K562 (cell line): ENCODE data around the gene LAMA3. TPM values are rescaled to one million over a fixed set of nuclear protein-coding genes. Genes with fewer than 3 reads are reported as not detected.

Experiments used
- ATAC-seq: fragments of 200-7000 bp; cut with Tn5 transposase; 3 replicates; pipeline ENCODE4 v1.9.1; 2020; ENCODE audit warnings: moderate library complexity
- BruUV-seq: library from RNA; stranded (reverse); fragments of 400-500 nt; replicated peaks from 2 replicates; lab custom pipeline; 2021; lab: Mats Ljungman, UMichigan
- CTCF ChIA-PET: fragments of 300-600 bp; formaldehyde crosslinking; extraction: SDS; loops from one replicate; lab custom pipeline; 2021; ENCODE audit warnings: low intra/inter-chr PET ratio; lab: Yijun Ruan, JAX
- POLR2A ChIA-PET: fragments of 300-600, 350-650 bp; sonication (Branson Sonifier 250); formaldehyde crosslinking; extraction: SDS; loops from one replicate; lab custom pipeline; 2021; ENCODE audit warnings: antibody characterized with exemption, inconsistent platforms; lab: Yijun Ruan, JAX
- DNase-seq, 4 experiments: peaks; one replicate each; pipeline versions ENCODE4 v3.0.0 to v3.0.0-alpha.2; 2011 to 2018; ENCODE audit warnings: low spot score in 3 of 4, mixed read lengths in 3 of 4; ENCODE audit errors: extremely low read depth in 1 of 4
- FAIRE-seq: peaks from 2 replicates; lab custom pipeline; 2011; peaks lifted over from hg19 to GRCh38; lab: Jason Lieb, UNC
- H2AFZ ChIP-seq: 2 replicates; pipeline ENCODE4 v1.6.0; 2011; ENCODE audit warnings: low read depth, low read length, control low read depth, inconsistent platforms
- H3K27ac ChIP-seq: fragments of 200-600 bp; 3 replicates; pipeline ENCODE4 v1.8.0; 2011; ENCODE audit warnings: low read depth, mild to moderate bottlenecking, control low read depth, inconsistent platforms, low read length, moderate library complexity, mixed read lengths; ENCODE audit errors: extremely low read depth
- H3K27me3 ChIP-seq, 2 experiments: fragments of 300-600 bp in 1 of 2; 2 replicates in 1 of 2; 3 replicates in 1 of 2; pipeline versions ENCODE4 v1.6.0 to v1.8.0; 2011; ENCODE audit warnings: inconsistent platforms in 2 of 2, low read length in 2 of 2, mild to moderate bottlenecking in 1 of 2, mixed read lengths in 1 of 2, moderate library complexity in 1 of 2; ENCODE audit not compliant: control insufficient read depth in 2 of 2, insufficient read depth in 2 of 2
- H3K36me3 ChIP-seq: fragments of 300-600 bp; 3 replicates; pipeline ENCODE4 v1.8.0; 2011; ENCODE audit warnings: mild to moderate bottlenecking, low read length, inconsistent platforms; ENCODE audit not compliant: control insufficient read depth, insufficient read depth
- H3K4me1 ChIP-seq, 2 experiments: fragments of 200-600 bp in 1 of 2; replicated peaks in 1 of 2; 2 replicates in 1 of 2; 3 replicates in 1 of 2; pipeline versions ENCODE4 v1.5.1 to v1.8.0; 2011; ENCODE audit warnings: inconsistent platforms in 2 of 2, low read length in 2 of 2, mild to moderate bottlenecking in 1 of 2, mixed read lengths in 1 of 2, moderate library complexity in 1 of 2; ENCODE audit not compliant: control insufficient read depth in 2 of 2, insufficient read depth in 2 of 2
- H3K4me2 ChIP-seq: 2 replicates; pipeline ENCODE4 v1.6.1; 2011; ENCODE audit warnings: low read length, control low read depth, inconsistent platforms, mixed read lengths; ENCODE audit not compliant: insufficient read depth
- H3K4me3 ChIP-seq: fragments of 200-600 bp; sonication (generic), shearing (Covaris generic); 2 replicates; pipeline ENCODE4 v1.5.1; 2016; ENCODE audit warnings: control low read depth, inconsistent platforms
- H3K79me2 ChIP-seq: fragments of 200-600 bp; 3 replicates; pipeline ENCODE4 v1.8.0; 2011; ENCODE audit warnings: low read length, inconsistent platforms; ENCODE audit not compliant: control insufficient read depth, insufficient read depth
- H3K9ac ChIP-seq, 2 experiments: 2 replicates each; pipeline versions ENCODE4 v1.6.0 to v1.6.1; 2011; ENCODE audit warnings: low read depth in 2 of 2, low read length in 2 of 2, control low read depth in 1 of 2, inconsistent platforms in 1 of 2, mild to moderate bottlenecking in 1 of 2, mixed read lengths in 1 of 2; ENCODE audit not compliant: insufficient read depth in 1 of 2
- H3K9me1 ChIP-seq: one replicate; pipeline ENCODE4 v1.6.0; 2011; ENCODE audit warnings: inconsistent platforms, mild to moderate bottlenecking, low read length, moderate library complexity; ENCODE audit not compliant: control insufficient read depth, insufficient read depth
- H3K9me3 ChIP-seq: replicated peaks from 2 replicates; pipeline ENCODE4 v1.5.1; 2011; ENCODE audit warnings: low read depth, low read length, inconsistent platforms; ENCODE audit not compliant: control insufficient read depth, insufficient read depth
- H4K20me1 ChIP-seq: replicated peaks from 2 replicates; pipeline ENCODE4 v1.6.1; 2011; ENCODE audit warnings: low read length, inconsistent platforms, mixed read lengths; ENCODE audit not compliant: control insufficient read depth, insufficient read depth
- DNMT1 ChIP-seq: fragments of 450-650 bp; IDR thresholded peaks from 2 replicates; pipeline ENCODE4 v1.6.1; 2016; ENCODE audit warnings: antibody characterized with exemption, mild to moderate bottlenecking
- HNRNPLL ChIP-seq: fragments of 200-400 bp; formaldehyde crosslinking; IDR thresholded peaks from 2 replicates; pipeline ENCODE4 v1.6.1; 2017; ENCODE audit warnings: low read length, low read depth, mild to moderate bottlenecking; ENCODE audit not compliant: poor library complexity, severe bottlenecking
- SIN3A ChIP-seq, 2 experiments: fragments of 150-350 bp in 1 of 2; IDR thresholded peaks; 2 replicates each; pipeline ENCODE4 v1.6.1; 2011 to 2016; ENCODE audit warnings: borderline replicate concordance in 2 of 2, low read depth in 2 of 2, low read length in 2 of 2, mild to moderate bottlenecking in 2 of 2, moderate library complexity in 2 of 2; ENCODE audit not compliant: control insufficient read depth in 1 of 2
- ZNF785 ChIP-seq: fragments of 250-450 bp; sonication (Bioruptor Pico); IDR thresholded peaks from 2 replicates; pipeline ENCODE4 v1.4.0; 2020; ENCODE audit warnings: mild to moderate bottlenecking
- WGBS: fragments of 100-300 bp; shearing (Covaris generic); methylation state at CpG from one replicate; pipeline ENCODE4 v1.1.6; 2016; ENCODE audit warnings: low coverage, mixed read lengths; ENCODE audit not compliant: insufficient coverage; ENCODE audit errors: missing lambda C conversion rate; 5-methylcytosine and 5-hydroxymethylcytosine counted together
- in situ Hi-C: fragments of 300-500 bp; cut with MboI; formaldehyde crosslinking; loops from 4 replicates; pipeline ENCODE4 v1.15.0; 2018; ENCODE audit warnings: inconsistent platforms, mixed read lengths
- intact Hi-C: fragments of 100-400 bp; cut with micrococcal nuclease; formaldehyde crosslinking; loops from 2 replicates; pipeline ENCODE4 v1.14.2; 2022
- polyA plus RNA-seq, 8 experiments: library from polyadenylated mRNA; depleted of rRNA in 4 of 8; stranded (reverse) in 5 of 8; unstranded in 3 of 8; fragments of >200 nt; fragmentation: Nextera tagmentation in 2 of 8; fragmentation: Illumina TruSeq in 1 of 8; extraction: Ambion mirVana in 2 of 8; extraction: Trizol in 1 of 8; gene quantifications; 2 replicates each; pipeline versions ENCODE4 v1.2.1 to v1.2.3, GENCODE V29; 2011 to 2014; ENCODE audit warnings: inconsistent platforms in 1 of 8, missing spikeins in 1 of 8
- total RNA-seq, 7 experiments: library from RNA; depleted of rRNA in 6 of 7; stranded (reverse); fragments of >200 nt in 6 of 7; fragmentation: Illumina TruSeq in 2 of 7; extraction: Trizol in 2 of 7; gene quantifications; 2 replicates each; pipeline versions ENCODE4 v1.2.1 to v1.2.3, GENCODE V29; 2011 to 2021; ENCODE audit warnings: low replicate concordance in 1 of 7
- TF ChIP-seq, protein P1 (sequence below): sonication (generic); formaldehyde crosslinking; IDR thresholded peaks from 2 replicates; pipeline ENCODE4 v1.8.0; 2023; ENCODE audit warnings: missing genetic modification reagents, mild to moderate bottlenecking, borderline replicate concordance
- TF ChIP-seq, protein P2 (sequence below): fragments of 450-650 bp; formaldehyde crosslinking; conservative IDR thresholded peaks from 2 replicates; pipeline ENCODE4 v1.4.0; 2022; ENCODE audit warnings: mild to moderate bottlenecking, missing genetic modification characterization

LAMA3 gene
- total and polyA plus RNA-seq, 9 of the 15 experiments (the other 6 are each of a cell fraction or from before 2014, with no cell fraction given): 0.07 TPM; not detected in 8

DNA sequence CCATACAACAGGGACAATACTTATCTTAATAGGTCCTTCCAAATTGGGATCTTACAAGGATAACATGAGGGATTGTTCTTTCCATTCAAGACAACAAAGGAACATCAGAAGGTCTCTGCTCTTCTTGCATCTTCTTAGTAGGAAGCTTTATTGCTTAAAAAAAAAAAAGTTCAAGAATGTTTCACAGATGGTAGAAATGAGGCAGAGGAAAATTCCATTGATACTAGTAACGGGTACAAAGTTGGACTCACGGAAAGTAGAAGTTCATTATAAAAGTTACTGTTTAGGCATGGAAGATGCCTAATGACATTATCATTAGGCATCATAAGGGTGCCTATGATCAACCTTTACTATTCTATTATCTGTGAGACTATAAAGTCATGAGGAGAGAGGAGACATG is 136.2 kb downstream of the LAMA3 start:
- ChIA-PET CTCF (no interaction called here), POLR2A (no interaction called here)
- Histone ChIP-seq H3K4me2 (no peak overlapping the region), H3K79me2 (no peaks in the 10 kb centered on the region), H3K9me1 (no peaks in the 10 kb centered on the region), H3K36me3 (no peaks in the 10 kb centered on the region), H3K27me3 (peaks cover 0 to 4% of the 10 kb centered on the region in 2 experiments; a peak in 1 of 5 replicates), H3K27ac (no peak overlapping the region), H3K4me3 (no peak overlapping the region), H4K20me1 (no peaks in the 10 kb centered on the region)
- no TSS peak for BruUV-seq
- no peak for ATAC-seq
- in situ Hi-C loops: no loop called here
- no peak for FAIRE-seq
- no peak for DNase-seq
- intact Hi-C loops: loop anchor here (10.0 kb wide), 1 partner anchor 669 kb away; no protein-coding TSS in a partner anchor
- TF ChIP-seq, protein P1, sequence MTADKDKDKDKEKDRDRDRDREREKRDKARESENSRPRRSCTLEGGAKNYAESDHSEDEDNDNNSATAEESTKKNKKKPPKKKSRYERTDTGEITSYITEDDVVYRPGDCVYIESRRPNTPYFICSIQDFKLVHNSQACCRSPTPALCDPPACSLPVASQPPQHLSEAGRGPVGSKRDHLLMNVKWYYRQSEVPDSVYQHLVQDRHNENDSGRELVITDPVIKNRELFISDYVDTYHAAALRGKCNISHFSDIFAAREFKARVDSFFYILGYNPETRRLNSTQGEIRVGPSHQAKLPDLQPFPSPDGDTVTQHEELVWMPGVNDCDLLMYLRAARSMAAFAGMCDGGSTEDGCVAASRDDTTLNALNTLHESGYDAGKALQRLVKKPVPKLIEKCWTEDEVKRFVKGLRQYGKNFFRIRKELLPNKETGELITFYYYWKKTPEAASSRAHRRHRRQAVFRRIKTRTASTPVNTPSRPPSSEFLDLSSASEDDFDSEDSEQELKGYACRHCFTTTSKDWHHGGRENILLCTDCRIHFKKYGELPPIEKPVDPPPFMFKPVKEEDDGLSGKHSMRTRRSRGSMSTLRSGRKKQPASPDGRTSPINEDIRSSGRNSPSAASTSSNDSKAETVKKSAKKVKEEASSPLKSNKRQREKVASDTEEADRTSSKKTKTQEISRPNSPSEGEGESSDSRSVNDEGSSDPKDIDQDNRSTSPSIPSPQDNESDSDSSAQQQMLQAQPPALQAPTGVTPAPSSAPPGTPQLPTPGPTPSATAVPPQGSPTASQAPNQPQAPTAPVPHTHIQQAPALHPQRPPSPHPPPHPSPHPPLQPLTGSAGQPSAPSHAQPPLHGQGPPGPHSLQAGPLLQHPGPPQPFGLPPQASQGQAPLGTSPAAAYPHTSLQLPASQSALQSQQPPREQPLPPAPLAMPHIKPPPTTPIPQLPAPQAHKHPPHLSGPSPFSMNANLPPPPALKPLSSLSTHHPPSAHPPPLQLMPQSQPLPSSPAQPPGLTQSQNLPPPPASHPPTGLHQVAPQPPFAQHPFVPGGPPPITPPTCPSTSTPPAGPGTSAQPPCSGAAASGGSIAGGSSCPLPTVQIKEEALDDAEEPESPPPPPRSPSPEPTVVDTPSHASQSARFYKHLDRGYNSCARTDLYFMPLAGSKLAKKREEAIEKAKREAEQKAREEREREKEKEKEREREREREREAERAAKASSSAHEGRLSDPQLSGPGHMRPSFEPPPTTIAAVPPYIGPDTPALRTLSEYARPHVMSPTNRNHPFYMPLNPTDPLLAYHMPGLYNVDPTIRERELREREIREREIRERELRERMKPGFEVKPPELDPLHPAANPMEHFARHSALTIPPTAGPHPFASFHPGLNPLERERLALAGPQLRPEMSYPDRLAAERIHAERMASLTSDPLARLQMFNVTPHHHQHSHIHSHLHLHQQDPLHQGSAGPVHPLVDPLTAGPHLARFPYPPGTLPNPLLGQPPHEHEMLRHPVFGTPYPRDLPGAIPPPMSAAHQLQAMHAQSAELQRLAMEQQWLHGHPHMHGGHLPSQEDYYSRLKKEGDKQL: no peak
- TF ChIP-seq, protein P2, sequence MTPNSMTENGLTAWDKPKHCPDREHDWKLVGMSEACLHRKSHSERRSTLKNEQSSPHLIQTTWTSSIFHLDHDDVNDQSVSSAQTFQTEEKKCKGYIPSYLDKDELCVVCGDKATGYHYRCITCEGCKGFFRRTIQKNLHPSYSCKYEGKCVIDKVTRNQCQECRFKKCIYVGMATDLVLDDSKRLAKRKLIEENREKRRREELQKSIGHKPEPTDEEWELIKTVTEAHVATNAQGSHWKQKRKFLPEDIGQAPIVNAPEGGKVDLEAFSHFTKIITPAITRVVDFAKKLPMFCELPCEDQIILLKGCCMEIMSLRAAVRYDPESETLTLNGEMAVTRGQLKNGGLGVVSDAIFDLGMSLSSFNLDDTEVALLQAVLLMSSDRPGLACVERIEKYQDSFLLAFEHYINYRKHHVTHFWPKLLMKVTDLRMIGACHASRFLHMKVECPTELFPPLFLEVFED (CRISPR knock-in tag): no peak
- TF ChIP-seq HNRNPLL (no peak), SIN3A (IDR thresholded peaks at IDR 0.05; ENCODE audit: borderline replicate concordance in 2 of 2, control insufficient read depth in 1 of 2, low read depth in 2 of 2, low read length in 2 of 2) (no peak), ZNF785 (no peak), DNMT1 (no peak)
- TF ChIP-seq, all 486 proteins: peak for 0
- Histone ChIP-seq H3K9me3 (no peaks in the 10 kb centered on the region), H3K4me1 (no peaks in the 10 kb centered on the region), H2AFZ (no peak overlapping the region), H3K9ac (no peak overlapping the region)
- 0% methylated on average over 2 of the region's 2 CpGs for WGBS
